NCI-H1105 treated with DMSO at 0.1 percent for 48 hours (cell line): ENCODE results near the gene GRK5.

Experiments used
- DNase-seq: peaks from one replicate; lab custom pipeline; 2025; lab: John Stamatoyannopoulos, UW

GRK5 gene

GRCh38 chr10:119481781-119482426, 274.5 kb downstream of the GRK5 start:
- DNase-seq, result no peak

GRCh38 chr10:119483001-119483400, 275.6 kb downstream of the GRK5 start:
- DNase-seq, result no peak

- no peak for DNase-seq
Observed at GRCh38 chr10:119483839-119484238, 276.5 kb downstream of the GRK5 start.

DNA sequence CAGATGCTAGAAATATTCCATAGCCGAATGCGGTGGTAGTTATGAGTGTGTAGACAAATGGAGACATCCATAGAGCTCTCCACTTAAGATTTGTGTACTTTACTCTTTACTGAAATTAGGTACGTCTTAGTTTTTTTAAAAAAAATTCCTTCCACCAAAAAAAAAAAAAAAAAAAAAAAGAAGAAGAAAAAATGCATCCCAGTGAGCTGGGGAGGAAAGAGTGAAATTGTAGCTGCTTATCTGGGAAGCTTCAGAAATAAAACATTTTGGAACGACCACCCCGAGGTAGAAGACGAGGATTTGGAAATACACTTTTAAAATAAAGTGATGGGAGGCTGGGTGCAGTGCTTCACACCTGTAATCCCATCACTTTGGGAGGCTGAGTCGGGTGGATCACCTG, 281.3 kb downstream of the GRK5 start:
- no peak for DNase-seq

GRCh38 chr10:119489991-119490326, 282.6 kb downstream of the GRK5 start:
- no peak for DNase-seq

GRCh38 chr10:119491966-119492757, 284.8 kb downstream of the GRK5 start:
- no peak for DNase-seq

DNA sequence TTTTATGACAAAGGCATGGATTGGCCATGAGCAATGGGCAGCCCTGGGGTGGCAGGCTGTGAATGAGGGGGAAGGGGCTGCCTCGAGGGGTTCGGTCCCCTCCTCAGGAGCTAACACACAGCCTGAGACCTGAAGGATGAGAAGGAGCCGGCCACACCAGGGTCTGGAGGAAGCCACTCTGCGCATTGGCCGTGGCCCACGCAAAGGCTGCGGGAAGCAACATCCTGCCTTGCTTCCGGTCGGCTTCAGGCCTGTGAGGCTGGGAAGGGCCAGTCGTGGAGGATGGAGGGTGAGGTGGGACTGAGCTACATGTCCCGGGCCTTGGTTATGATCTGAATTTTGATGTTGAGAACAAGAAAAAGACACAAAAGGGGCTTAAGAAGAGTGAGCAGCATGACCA, 285.8 kb downstream of the GRK5 start:
- no peak for DNase-seq

- DNase-seq, result no peak
Observed at GRCh38 chr10:119494236-119495020, 287.1 kb downstream of the GRK5 start.

GRCh38 chr10:119495021-119495505, 287.7 kb downstream of the GRK5 start:
- no peak for DNase-seq

GRCh38 chr10:119495545-119495944, 288.2 kb downstream of the GRK5 start:
- no peak for DNase-seq

DNA sequence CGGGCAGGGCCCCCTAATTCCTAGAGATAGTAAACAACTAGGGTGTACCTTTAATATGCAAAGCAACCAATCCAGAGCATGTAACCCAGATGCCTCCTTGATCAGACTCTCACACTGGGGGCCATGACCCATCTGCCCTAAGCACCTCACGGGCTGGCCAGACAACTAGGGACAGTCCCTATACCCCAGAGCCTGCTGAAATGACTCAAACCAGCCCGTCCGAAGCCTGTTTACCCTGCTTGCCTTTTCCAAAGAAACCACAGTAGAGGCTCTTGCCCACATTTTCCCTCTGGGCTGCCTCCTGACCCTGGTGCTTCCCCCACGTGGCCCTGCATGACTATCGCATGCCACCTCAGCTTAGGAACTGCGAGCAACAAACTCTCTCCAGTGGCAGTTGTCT, 288.9 kb downstream of the GRK5 start:
- no peak for DNase-seq

DNA sequence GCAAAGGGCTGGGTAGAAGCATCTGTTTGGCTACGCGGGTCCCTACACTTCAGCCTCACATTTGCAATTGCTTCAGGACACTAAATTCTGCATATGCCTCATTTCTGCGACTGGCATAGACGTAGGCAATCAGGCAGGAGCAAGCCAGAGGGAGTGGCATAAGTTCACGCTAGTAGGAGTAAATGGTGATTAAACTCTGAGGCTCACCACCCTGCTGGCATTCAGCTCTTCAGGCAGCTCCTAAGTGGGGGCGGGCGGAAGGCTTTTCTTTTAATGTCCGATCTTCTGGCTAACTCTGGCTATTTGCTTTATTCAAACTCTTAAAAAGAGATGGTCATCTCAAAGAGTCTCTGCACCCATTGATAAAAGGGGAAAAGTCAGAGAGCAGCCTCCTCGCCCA, 289.9 kb downstream of the GRK5 start:
- DNase-seq, result no peak

- DNase-seq, result no peak
Observed at GRCh38 chr10:119498889-119499676, 291.7 kb downstream of the GRK5 start.

DNA sequence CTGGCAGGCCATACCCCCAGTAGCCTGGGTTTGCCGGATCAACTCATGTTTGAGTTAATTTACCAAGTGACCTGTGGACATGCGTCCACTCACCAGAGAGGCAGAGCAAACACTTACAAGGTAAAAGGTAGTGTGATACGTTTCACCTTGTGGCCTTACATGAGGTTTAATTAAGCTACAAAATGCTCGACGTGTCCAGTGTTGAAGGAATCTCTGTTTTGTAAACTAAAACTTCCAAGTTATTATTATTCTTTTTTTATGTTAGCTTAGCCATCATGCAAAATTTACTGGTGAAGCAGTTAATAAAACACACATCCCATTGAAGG, 292.3 kb downstream of the GRK5 start:
- no peak for DNase-seq

- DNase-seq, result no peak
Observed at GRCh38 chr10:119500123-119500795, 292.9 kb downstream of the GRK5 start.

GRCh38 chr10:119500821-119501220, 293.4 kb downstream of the GRK5 start:
- DNase-seq, result no peak

DNA sequence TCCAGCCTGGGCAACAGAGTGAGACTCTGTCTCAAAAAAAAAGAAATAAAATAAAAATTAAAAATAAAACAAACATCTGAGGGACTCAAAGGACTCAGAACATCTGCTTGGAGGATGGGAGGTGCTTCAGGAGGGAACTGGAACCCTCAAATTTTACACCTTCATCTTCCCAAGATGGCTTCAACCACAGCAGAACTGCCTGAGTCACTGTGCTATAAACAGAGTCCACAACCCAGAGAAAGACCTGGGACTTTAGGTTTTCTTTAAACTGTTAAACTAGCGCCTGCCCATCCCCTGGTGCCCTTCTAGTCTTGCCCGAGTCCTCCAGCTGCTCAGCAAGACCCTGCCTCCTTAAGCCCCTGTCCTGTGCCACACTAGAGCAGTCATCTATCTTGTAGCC, 294.3 kb downstream of the GRK5 start:
- no peak for DNase-seq

DNA sequence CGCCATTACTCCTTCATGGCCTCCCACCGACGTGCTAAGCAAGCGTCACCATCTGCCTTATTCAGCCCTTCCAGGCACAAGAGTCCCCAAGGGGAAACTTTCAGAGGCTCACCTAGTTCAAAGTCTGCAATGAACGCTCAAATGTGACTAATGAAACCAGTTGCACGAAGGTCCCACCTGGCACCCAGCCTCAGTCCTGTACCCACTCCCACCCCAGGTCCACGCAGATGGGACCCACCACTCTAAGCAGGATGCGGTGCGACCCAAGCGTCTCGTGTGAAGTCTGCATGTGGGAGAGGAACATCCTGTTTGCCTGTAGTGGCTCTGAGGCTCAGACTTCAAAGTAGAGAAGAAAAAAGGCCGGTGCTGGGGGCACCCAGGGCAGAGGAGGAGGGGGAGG, 294.8 kb downstream of the GRK5 start:
- no peak for DNase-seq

DNA sequence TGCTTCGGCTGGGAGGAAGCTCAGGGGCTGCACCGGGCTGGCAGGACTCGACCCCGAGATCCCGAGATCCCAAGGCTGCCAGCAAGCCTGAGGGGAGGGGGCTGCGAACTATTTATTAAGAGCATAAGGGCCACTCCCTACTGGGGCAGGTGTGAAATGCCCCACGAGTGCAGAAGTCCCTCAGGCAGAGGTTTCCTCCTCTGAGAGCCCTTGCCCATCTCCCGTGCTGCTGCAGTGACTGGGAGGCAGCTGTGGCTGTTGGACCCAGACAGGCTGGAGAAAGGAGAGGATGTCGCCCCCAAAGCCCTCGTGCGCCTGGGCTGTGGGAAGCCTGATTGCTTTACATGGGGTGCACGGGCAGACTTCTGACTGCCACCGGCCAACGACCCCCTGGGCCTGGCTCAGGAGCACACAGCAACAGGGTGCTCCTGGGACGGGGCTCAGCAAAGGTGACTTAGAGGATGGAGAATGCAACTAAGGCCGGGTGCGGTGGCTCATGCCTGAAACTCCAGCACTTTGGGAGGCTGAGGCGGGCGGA, 295.3 kb downstream of the GRK5 start:
- no peak for DNase-seq

DNA sequence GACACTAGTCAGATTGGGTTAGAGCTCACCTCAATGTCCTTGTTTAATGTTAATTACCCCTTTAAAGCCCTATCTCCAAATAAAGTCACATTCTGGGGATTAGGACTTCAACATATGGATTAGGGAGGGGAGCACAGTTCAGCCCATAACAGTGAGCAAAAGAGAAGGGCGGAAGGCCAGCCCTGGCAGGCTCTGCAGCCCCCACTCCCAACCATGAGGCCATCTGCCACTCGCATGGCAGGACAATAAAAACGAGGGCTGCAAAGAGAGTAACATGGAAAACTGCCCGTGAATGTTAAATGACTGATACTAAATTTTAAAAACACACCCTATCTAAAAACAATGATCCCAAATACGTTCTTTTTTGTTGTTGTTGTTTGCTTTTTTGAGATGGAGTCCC, 296.4 kb downstream of the GRK5 start:
- DNase-seq, result no peak

GRCh38 chr10:119504651-119505050, 297.3 kb downstream of the GRK5 start:
- no peak for DNase-seq
